Measurements from ENCODE around the gene MCF2L2. TPM values are rescaled to one million over a fixed set of nuclear protein-coding genes. Genes with fewer than 3 reads are reported as not detected.

The MCF2L2 gene
- total RNA-seq, 1 experiment from 2014 or later = 1.7 TPM

GRCh38 chr3:183300996-183301562 lies 127.3 kb downstream of the MCF2L2 start:
- Histone ChIP-seq H3K4me3 (no peak overlapping the region), H4K20me1 (ENCODE audit: insufficient read depth) (no peaks in the 10 kb centered on the region), H3K27ac (no peak overlapping the region), H3K79me2 (ENCODE audit: low read depth) (no peaks in the 10 kb centered on the region), H2AFZ (no peak overlapping the region), H3K9me3 (ENCODE audit: insufficient read depth, low read depth) (no peaks in the 10 kb centered on the region), H3K9me2 (ENCODE audit: insufficient read depth) (no peaks in the 10 kb centered on the region), H3K36me3 (ENCODE audit: low read depth) (peaks cover 19% of the 10 kb centered on the region), H3K4me1 (replicated peaks; ENCODE audit: insufficient read depth) (peaks cover 54% of the 10 kb centered on the region), H3K4me2 (no peak overlapping the region), H3F3A (ENCODE audit: insufficient read depth, low read depth) (peaks cover 15% of the 10 kb centered on the region), H3K27me3 (ENCODE audit: insufficient read depth, low read depth) (no peaks in the 10 kb centered on the region)
- BruUV-seq (replicated peaks) = no TSS peak
- no peak for DNase-seq
- TF ChIP-seq, protein P1, sequence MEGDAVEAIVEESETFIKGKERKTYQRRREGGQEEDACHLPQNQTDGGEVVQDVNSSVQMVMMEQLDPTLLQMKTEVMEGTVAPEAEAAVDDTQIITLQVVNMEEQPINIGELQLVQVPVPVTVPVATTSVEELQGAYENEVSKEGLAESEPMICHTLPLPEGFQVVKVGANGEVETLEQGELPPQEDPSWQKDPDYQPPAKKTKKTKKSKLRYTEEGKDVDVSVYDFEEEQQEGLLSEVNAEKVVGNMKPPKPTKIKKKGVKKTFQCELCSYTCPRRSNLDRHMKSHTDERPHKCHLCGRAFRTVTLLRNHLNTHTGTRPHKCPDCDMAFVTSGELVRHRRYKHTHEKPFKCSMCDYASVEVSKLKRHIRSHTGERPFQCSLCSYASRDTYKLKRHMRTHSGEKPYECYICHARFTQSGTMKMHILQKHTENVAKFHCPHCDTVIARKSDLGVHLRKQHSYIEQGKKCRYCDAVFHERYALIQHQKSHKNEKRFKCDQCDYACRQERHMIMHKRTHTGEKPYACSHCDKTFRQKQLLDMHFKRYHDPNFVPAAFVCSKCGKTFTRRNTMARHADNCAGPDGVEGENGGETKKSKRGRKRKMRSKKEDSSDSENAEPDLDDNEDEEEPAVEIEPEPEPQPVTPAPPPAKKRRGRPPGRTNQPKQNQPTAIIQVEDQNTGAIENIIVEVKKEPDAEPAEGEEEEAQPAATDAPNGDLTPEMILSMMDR (conservative IDR thresholded peaks at IDR 0.05) = no peak
- TF ChIP-seq EZH2 (IDR thresholded peaks at IDR 0.05; ENCODE audit: low read depth) = no peak
- CTCF ChIA-PET = no interaction called here
- POLR2A ChIA-PET (ENCODE audit: unreplicated experiment) = no interaction called here
- intact Hi-C loops (cut with micrococcal nuclease; ENCODE audit: unreplicated experiment) = no loop called here

DNA sequence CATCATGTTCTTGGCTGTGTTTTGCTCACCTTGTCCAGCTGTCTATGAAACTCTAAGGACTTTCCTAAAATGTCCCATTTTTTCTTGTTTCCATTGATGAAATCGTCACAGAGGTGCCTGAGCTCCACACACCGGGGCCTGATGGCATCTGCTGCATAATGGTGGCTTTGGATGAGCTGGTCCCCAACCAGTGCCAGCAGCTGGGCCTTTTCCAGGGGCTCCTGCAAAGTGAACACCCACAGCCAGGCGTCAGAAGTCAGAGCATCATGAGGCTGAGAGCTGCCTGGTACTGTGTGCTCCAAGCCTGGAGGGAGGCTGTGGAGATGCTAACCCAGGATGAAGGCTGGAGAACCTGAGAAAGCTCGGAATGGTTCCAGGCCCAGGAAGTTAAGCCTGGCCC lies 128.4 kb downstream of the MCF2L2 start:
- Histone ChIP-seq H3F3A (ENCODE audit: insufficient read depth, low read depth) (peaks cover 18% of the 10 kb centered on the region), H4K20me1 (ENCODE audit: insufficient read depth) (no peaks in the 10 kb centered on the region), H3K36me3 (ENCODE audit: low read depth) (peaks cover 20% of the 10 kb centered on the region), H3K27me3 (ENCODE audit: insufficient read depth, low read depth) (no peaks in the 10 kb centered on the region), H3K4me3 (no peak overlapping the region), H2AFZ (no peak overlapping the region), H3K9me2 (ENCODE audit: insufficient read depth) (no peaks in the 10 kb centered on the region), H3K27ac (no peak overlapping the region), H3K4me2 (no peak overlapping the region), H3K4me1 (replicated peaks; ENCODE audit: insufficient read depth) (peaks cover 55% of the 10 kb centered on the region), H3K79me2 (ENCODE audit: low read depth) (no peaks in the 10 kb centered on the region), H3K9me3 (ENCODE audit: insufficient read depth, low read depth) (no peaks in the 10 kb centered on the region; the same call in 1 of the 2 replicates)
- DNase-seq = no peak
- POLR2A ChIA-PET (ENCODE audit: unreplicated experiment) = no interaction called here
- CTCF ChIA-PET = no interaction called here
- no TSS peak for BruUV-seq (replicated peaks)
- intact Hi-C loops (cut with micrococcal nuclease; ENCODE audit: unreplicated experiment) = no loop called here
- no peak for TF ChIP-seq EZH2 (IDR thresholded peaks at IDR 0.05; ENCODE audit: low read depth)
- TF ChIP-seq, protein P1 (conservative IDR thresholded peaks at IDR 0.05) = no peak

GRCh38 chr3:183298701-183299153 lies 129.7 kb downstream of the MCF2L2 start:
- no peak overlapping the region for H3K4me3 ChIP-seq
- H3K36me3 ChIP-seq (ENCODE audit: low read depth) = peaks cover 20% of the 10 kb centered on the region
- ChIA-PET CTCF (no interaction called here), POLR2A (ENCODE audit: unreplicated experiment) (interaction anchor here (0.6 kb wide), 2 partner anchors 13 to 33 kb away, joined by 3 read pairs; no protein-coding TSS in a partner anchor)
- intact Hi-C loops (cut with micrococcal nuclease; ENCODE audit: unreplicated experiment) = no loop called here
- H3K79me2 ChIP-seq (ENCODE audit: low read depth) = peaks cover 4% of the 10 kb centered on the region; the same call in 1 of the 2 replicates
- no peak overlapping the region for H3K27ac ChIP-seq
- TF ChIP-seq, protein P1 (conservative IDR thresholded peaks at IDR 0.05) = no peak
- TF ChIP-seq EZH2 (IDR thresholded peaks at IDR 0.05; ENCODE audit: low read depth) = no peak
- no peaks in the 10 kb centered on the region for H3K9me2 ChIP-seq (ENCODE audit: insufficient read depth)
- peaks cover 59% of the 10 kb centered on the region for H3K4me1 ChIP-seq (replicated peaks; ENCODE audit: insufficient read depth)
- no TSS peak for BruUV-seq (replicated peaks)
- no peak overlapping the region for H3K4me2 ChIP-seq
- H3F3A ChIP-seq (ENCODE audit: insufficient read depth, low read depth) = peaks cover 25% of the 10 kb centered on the region
- no peaks in the 10 kb centered on the region; the same call in 1 of the 2 replicates for H3K9me3 ChIP-seq (ENCODE audit: insufficient read depth, low read depth)
- no peaks in the 10 kb centered on the region for H3K27me3 ChIP-seq (ENCODE audit: insufficient read depth, low read depth)
- no peaks in the 10 kb centered on the region for H4K20me1 ChIP-seq (ENCODE audit: insufficient read depth)
- no peak overlapping the region for H2AFZ ChIP-seq
- no peak for DNase-seq
